Endodermal cell (in vitro differentiated cells): ENCODE measurements around the gene ATP5IF1. TPM values are rescaled to one million over a fixed set of nuclear protein-coding genes. Genes with fewer than 3 reads are reported as not detected.

Experiments
- DNase-seq: peaks from one replicate; pipeline ENCODE4 v3.0.0-alpha.2; 2017
- H3K27ac ChIP-seq: 2 replicates; pipeline ENCODE4 v1.5.1; 2013; ENCODE audit warnings: mild to moderate bottlenecking, low read depth, low read length, moderate library complexity
- H3K27me3 ChIP-seq: 2 replicates; pipeline ENCODE4 v1.6.1; 2013; ENCODE audit warnings: mild to moderate bottlenecking, low read length, moderate library complexity; ENCODE audit not compliant: insufficient read depth, control insufficient read depth, poor library complexity, severe bottlenecking
- H3K36me3 ChIP-seq: 2 replicates; pipeline ENCODE4 v1.7.0; 2013; ENCODE audit warnings: mild to moderate bottlenecking, low read length, moderate library complexity; ENCODE audit not compliant: control insufficient read depth, insufficient read depth
- H3K4me1 ChIP-seq: one replicate; pipeline ENCODE4 v1.7.0; 2013; ENCODE audit warnings: low read length; ENCODE audit not compliant: control insufficient read depth, insufficient read depth
- H3K4me3 ChIP-seq: 2 replicates; pipeline ENCODE4 v1.5.1; 2013; ENCODE audit warnings: mild to moderate bottlenecking, low read length, moderate library complexity
- H3K9ac ChIP-seq: 2 replicates; pipeline ENCODE4 v1.6.1; 2013; ENCODE audit warnings: mild to moderate bottlenecking, low read length, moderate library complexity; ENCODE audit not compliant: poor library complexity, severe bottlenecking; ENCODE audit errors: extremely low read depth
- H3K9me3 ChIP-seq: 2 replicates; pipeline ENCODE4 v1.6.1; 2013; ENCODE audit warnings: mild to moderate bottlenecking, low read length, moderate library complexity; ENCODE audit not compliant: control insufficient read depth
- H3K27ac Mint-ChIP-seq: 2 replicates; pipeline ENCODE4 v1.8.0; 2020; ENCODE audit warnings: mixed read lengths
- H3K27me3 Mint-ChIP-seq: 2 replicates; pipeline ENCODE4 v1.8.0; 2021; ENCODE audit warnings: mild to moderate bottlenecking, mixed read lengths; ENCODE audit not compliant: insufficient read depth
- H3K36me3 Mint-ChIP-seq: 2 replicates; pipeline ENCODE4 v1.8.0; 2020; ENCODE audit warnings: low read depth, mixed read lengths
- H3K4me1 Mint-ChIP-seq: 2 replicates; pipeline ENCODE4 v1.8.0; 2020; ENCODE audit warnings: mixed read lengths
- H3K4me3 Mint-ChIP-seq: 2 replicates; pipeline ENCODE4 v1.8.0; 2020; ENCODE audit warnings: mild to moderate bottlenecking, moderate library complexity, mixed read lengths
- H3K9me3 Mint-ChIP-seq: 2 replicates; pipeline ENCODE4 v1.8.0; 2020; ENCODE audit warnings: mild to moderate bottlenecking, mixed read lengths
- WGBS, 2 experiments: methylation state at CpG; one replicate each; pipeline versions ENCODE4 v1.1.5 to v1.1.7; 2013; ENCODE audit warnings: missing lambda C conversion rate in 2 of 2, mixed read lengths in 1 of 2; ENCODE audit not compliant: insufficient coverage in 1 of 2, insufficient read length in 1 of 2; 5-methylcytosine and 5-hydroxymethylcytosine counted together
- total RNA-seq, 2 donors: library from RNA; stranded (reverse); fragmentation: NEBNext Ultra II Directional in 1 of 2; extraction: Animal tissue kit (Norgen Biotek cat#: 25700) in 1 of 2; gene quantifications; 2 replicates in 1 of 2; 3 replicates in 1 of 2; pipeline ENCODE4 v1.2.1, GENCODE V29; 2021
- TF ChIP-seq, protein P1 (sequence below): fragments of 200-600 bp; sonication (generic); conservative IDR thresholded peaks from 2 replicates; pipeline ENCODE4 v1.5.0; 2021; ENCODE audit warnings: antibody characterized with exemption, mild to moderate bottlenecking

ATP5IF1 gene
- total RNA-seq, 2 donors from 2014 or later = 182 to 222 TPM

DNA sequence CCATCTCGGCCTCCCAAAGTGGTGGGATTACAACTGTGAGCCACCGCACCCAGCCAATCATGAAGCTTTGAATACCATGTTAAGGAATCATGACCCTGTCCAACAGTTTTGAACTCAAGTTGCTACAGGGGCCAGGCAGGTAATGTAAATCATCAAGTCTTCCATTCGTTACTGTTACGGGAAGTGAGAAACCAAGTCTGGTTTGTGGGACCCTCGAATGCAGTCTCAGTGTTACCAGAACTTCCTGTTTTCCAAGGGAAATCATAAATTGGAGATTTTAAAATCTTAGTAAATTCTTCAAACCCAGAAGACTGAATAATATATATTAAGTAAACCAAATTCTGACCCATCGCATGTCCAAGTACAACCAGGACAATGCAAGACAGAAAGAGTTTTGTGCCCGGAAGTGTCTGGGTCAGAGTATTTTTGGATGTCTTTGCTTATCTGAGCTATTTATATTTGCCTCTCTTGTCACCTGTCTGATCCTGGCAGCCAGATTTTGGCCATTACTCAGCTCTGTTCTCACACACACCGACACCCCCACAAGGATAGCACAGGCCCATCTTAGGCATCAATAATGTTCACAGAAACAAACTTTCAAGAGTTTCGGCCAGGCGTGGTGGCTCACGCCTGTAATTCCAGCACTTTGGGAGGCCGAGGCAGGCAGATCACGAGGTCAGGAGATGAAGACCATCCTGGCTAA lies 8.8 kb downstream of the ATP5IF1 start:
- Mint-ChIP-seq H3K27me3 (no peaks in the 10 kb centered on the region), H3K36me3 (peaks cover 5% of the 10 kb centered on the region), H3K4me3 (no peak overlapping the region), H3K9me3 (no peaks in the 10 kb centered on the region), H3K4me1 (peaks cover 18% of the 10 kb centered on the region), H3K27ac (no peak overlapping the region)
- TF ChIP-seq, protein P1, sequence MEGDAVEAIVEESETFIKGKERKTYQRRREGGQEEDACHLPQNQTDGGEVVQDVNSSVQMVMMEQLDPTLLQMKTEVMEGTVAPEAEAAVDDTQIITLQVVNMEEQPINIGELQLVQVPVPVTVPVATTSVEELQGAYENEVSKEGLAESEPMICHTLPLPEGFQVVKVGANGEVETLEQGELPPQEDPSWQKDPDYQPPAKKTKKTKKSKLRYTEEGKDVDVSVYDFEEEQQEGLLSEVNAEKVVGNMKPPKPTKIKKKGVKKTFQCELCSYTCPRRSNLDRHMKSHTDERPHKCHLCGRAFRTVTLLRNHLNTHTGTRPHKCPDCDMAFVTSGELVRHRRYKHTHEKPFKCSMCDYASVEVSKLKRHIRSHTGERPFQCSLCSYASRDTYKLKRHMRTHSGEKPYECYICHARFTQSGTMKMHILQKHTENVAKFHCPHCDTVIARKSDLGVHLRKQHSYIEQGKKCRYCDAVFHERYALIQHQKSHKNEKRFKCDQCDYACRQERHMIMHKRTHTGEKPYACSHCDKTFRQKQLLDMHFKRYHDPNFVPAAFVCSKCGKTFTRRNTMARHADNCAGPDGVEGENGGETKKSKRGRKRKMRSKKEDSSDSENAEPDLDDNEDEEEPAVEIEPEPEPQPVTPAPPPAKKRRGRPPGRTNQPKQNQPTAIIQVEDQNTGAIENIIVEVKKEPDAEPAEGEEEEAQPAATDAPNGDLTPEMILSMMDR = no peak
- Histone ChIP-seq H3K27me3 (no peaks in the 10 kb centered on the region), H3K9ac (no peak overlapping the region), H3K27ac (no peak overlapping the region), H3K4me3 (no peak overlapping the region), H3K9me3 (no peaks in the 10 kb centered on the region), H3K4me1 (peaks cover 7% of the 10 kb centered on the region), H3K36me3 (no peaks in the 10 kb centered on the region)
- WGBS, 2 experiments = 94 to 96% methylated on average over 9 to 13 of the region's 13 CpGs
- no peak for DNase-seq

DNA sequence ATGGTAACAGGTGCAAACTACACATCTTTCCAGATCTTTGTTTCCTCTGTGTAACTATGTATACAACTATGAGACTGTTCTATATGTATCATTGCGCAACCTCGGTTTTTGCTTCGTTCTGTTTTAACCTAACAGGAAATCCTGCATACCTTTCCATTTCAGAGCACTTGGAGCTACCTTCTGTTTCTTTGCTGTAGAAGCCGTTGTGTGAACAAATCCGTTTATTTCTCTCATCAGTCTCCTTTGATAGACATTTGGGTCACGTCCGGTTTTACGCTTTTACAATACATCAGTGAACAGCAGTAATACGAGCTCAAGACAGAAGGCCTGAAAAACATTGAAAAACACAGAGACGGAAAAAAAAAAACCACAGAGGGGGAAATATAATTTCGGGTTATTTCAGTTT lies 10.5 kb downstream of the ATP5IF1 start:
- Mint-ChIP-seq H3K36me3 (peaks cover 2% of the 10 kb centered on the region), H3K9me3 (no peaks in the 10 kb centered on the region), H3K27ac (peak overlapping the region; percentile 98), H3K4me1 (peaks cover 18% of the 10 kb centered on the region), H3K4me3 (peak overlapping the region; percentile 86), H3K27me3 (no peaks in the 10 kb centered on the region)
- H3K27me3 ChIP-seq = no peaks in the 10 kb centered on the region
- 68 to 80% methylated on average over 10 of the region's 11 CpGs for WGBS, 2 experiments
- TF ChIP-seq, protein P1 = no peak
- DNase-seq = no peak
- no peak overlapping the region for H3K27ac ChIP-seq
- no peaks in the 10 kb centered on the region for H3K36me3 ChIP-seq
- H3K4me3 ChIP-seq = peak overlapping the region; percentile 89
- no peaks in the 10 kb centered on the region for H3K9me3 ChIP-seq
- peaks cover 7% of the 10 kb centered on the region for H3K4me1 ChIP-seq
- peak overlapping the region; percentile 53 for H3K9ac ChIP-seq

- Histone ChIP-seq H3K36me3 (no peaks in the 10 kb centered on the region), H3K9ac (no peak overlapping the region), H3K27ac (no peak overlapping the region), H3K27me3 (no peaks in the 10 kb centered on the region), H3K4me1 (peaks cover 7% of the 10 kb centered on the region), H3K4me3 (peak overlapping the region; percentile 89), H3K9me3 (no peaks in the 10 kb centered on the region)
- no peak for DNase-seq
- peak overlapping the region; percentile 86 for H3K4me3 Mint-ChIP-seq
- H3K9me3 Mint-ChIP-seq = no peaks in the 10 kb centered on the region
- H3K27me3 Mint-ChIP-seq = no peaks in the 10 kb centered on the region
- peaks cover 18% of the 10 kb centered on the region for H3K4me1 Mint-ChIP-seq
- 83 to 88% methylated on average over 11 of the region's 11 CpGs for WGBS, 2 experiments
- peaks cover 2% of the 10 kb centered on the region for H3K36me3 Mint-ChIP-seq
- peak overlapping the region; percentile 75 for H3K27ac Mint-ChIP-seq
- TF ChIP-seq, protein P1 = no peak
Observed at GRCh38 chr1:28247612-28248272, 11.8 kb downstream of the ATP5IF1 start.
